HG03354 (cell line): ENCODE results near the gene TMEM151B.

ENCODE experiments used
- ATAC-seq: cut with Tn5 transposase; IDR thresholded peaks from one replicate; pipeline ENCODE4 v1.9.1; 2021; ENCODE audit warnings: mild to moderate bottlenecking; ENCODE audit not compliant: unreplicated experiment, poor library complexity, severe bottlenecking

Gene TMEM151B

DNA sequence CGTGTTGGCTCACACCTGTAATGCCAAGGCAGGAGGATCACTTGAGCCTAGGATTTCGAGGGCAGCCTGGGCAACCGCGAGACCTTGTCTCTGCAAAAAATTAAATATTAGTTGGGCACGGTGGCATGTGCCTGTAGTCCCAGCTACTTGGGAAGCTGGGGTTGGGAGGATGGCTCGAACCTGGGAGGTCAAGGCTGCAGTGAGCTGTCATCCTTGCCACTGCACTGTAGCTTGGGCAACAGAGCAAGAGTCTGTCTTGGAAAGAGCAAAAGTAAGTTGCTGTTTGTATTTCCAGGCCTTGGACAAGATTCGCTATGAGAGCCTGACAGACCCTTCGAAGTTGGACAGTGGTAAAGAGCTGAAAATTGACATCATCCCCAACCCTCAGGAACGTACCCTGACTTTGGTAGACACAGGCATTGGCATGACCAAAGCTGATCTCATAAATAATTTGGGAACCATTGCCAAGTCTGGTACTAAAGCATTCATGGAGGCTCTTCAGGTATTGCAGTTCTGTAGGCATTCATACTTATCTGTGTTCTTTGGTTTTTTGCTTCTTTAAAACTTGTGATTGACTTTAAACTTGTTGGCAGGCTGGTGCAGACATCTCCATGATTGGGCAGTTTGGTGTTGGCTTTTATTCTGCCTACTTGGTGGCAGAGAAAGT is 21.0 kb upstream of the TMEM151B start:
- no peak for ATAC-seq

DNA sequence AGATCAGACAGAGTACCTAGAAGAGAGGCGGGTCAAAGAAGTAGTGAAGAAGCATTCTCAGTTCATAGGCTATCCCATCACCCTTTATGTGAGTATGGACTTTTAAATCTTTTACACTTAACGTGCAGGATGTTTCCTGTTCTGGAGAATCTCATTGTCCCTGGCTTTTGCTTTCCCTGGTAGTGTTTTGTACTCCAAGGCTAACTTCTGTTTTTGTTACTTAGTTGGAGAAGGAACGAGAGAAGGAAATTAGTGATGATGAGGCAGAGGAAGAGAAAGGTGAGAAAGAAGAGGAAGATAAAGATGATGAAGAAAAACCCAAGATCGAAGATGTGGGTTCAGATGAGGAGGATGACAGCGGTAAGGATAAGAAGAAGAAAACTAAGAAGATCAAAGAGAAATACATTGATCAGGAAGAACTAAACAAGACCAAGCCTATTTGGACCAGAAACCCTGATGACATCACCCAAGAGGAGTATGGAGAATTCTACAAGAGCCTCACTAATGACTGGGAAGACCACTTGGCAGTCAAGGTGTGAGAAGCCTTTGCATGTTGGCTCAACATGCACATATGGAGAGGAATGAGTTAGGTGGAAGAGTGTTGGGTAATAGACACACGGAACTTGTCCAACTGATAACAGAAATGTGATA is 20.1 kb upstream of the TMEM151B start:
- no peak for ATAC-seq

DNA sequence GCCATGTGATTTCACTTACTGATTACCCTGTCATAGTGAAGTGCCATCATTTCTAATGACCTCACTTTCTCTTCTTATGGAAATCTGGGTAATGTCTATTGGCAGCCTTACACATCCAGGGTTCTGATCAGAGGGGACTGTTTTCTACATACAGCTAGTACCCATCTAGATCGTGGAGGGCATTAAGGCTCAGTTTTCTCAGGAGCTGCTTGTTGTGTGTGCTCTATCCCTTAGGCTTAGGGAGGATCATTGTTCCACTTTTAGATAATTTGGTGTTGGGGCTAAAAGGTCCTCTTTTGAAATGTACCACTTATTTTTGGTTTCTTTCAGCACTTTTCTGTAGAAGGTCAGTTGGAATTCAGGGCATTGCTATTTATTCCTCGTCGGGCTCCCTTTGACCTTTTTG is 19.5 kb upstream of the TMEM151B start:
- no peak for ATAC-seq

DNA sequence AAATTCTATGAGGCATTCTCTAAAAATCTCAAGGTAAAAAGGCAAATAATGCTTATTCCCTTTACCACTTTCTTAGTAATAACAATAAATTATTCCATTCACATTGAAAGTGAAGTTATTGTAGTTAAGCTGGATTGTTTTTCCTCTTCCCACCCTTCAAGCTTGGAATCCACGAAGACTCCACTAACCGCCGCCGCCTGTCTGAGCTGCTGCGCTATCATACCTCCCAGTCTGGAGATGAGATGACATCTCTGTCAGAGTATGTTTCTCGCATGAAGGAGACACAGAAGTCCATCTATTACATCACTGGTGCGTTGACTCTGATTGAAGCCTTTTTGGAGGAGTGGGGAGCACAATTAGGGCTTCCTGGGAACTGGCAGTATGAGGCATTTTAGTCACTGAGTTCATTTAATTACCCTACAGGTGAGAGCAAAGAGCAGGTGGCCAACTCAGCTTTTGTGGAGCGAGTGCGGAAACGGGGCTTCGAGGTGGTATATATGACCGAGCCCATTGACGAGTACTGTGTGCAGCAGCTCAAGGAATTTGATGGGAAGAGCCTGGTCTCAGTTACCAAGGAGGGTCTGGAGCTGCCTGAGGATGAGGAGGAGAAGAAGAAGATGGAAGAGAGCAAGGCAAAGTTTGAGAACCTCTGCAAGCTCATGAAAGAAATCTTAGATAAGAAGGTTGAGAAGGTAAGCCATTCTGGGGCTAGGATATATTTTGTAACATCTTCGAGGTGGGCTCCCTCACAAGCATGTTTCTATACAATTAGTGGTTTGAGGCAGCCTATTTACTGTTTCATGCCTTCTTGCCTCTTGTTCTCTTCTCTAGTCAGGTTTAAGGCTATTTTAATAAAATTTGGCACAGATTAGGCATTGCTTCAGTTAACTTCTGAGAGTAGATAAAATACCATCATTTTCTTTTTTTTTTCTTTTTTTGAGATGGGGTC is 18.4 kb upstream of the TMEM151B start:
- ATAC-seq = no peak

DNA sequence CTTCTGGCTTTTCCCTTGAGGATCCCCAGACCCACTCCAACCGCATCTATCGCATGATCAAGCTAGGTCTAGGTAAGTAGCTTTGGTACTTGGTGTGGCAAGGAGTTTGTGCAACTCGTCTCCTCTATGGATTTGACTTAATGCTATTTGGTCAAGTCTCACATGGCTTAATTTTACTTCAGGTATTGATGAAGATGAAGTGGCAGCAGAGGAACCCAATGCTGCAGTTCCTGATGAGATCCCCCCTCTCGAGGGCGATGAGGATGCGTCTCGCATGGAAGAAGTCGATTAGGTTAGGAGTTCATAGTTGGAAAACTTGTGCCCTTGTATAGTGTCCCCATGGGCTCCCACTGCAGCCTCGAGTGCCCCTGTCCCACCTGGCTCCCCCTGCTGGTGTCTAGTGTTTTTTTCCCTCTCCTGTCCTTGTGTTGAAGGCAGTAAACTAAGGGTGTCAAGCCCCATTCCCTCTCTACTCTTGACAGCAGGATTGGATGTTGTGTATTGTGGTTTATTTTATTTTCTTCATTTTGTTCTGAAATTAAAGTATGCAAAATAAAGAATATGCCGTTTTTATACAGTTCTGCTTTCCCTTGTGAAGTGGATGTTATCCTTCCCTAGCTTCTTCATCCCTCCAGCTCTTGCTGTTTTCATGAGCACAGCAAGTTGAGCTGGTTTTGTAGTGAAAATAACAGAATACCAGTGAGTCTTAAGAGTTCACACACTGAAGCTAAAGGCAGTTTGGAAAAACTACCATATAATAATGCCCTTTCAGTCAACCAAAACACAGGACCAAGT is 16.7 kb upstream of the TMEM151B start:
- no peak for ATAC-seq

DNA sequence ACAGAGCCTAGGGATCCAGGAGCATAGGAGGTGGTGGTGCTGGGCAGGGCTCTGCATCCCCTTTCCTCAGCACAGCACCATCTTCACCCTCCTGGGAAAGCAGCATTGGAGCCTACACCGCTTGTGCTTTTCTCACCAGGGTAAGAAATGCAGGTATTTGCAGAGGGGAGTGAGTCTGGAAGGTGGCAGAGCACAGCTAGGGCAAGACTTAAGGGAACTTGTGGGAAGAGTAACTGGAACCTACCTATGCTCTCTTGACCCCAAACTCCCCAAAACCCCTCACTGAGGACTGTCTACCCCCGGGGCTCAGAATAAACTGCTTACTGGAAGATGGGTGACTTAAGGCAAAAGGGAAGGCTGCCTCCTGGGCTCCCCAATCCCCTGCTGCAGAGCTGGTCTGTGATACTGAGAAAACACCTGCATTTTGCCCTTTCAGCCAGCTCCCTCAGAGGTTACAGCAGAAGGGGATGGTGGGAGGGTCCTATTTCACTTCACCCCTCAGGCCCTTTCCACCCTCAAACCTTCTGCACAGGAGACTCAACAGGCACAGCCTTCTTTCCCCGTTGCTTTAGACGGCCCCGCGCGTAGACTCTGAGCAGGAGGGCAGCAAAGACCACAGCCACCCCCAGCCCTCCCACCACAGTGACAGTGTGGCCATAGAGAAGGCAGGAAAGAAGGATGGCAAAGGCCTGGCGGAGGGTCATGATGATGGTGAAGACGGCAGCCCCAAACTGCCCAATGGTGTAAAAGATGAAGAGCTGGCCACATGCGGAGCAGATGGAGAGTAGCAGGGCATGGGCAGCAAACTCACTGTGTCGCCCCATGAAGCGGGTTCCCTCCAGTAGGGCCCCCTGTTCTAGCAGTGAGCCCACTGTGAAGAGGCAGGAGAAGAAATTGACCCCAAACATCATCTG is 15.8 kb upstream of the TMEM151B start:
- ATAC-seq = no peak

DNA sequence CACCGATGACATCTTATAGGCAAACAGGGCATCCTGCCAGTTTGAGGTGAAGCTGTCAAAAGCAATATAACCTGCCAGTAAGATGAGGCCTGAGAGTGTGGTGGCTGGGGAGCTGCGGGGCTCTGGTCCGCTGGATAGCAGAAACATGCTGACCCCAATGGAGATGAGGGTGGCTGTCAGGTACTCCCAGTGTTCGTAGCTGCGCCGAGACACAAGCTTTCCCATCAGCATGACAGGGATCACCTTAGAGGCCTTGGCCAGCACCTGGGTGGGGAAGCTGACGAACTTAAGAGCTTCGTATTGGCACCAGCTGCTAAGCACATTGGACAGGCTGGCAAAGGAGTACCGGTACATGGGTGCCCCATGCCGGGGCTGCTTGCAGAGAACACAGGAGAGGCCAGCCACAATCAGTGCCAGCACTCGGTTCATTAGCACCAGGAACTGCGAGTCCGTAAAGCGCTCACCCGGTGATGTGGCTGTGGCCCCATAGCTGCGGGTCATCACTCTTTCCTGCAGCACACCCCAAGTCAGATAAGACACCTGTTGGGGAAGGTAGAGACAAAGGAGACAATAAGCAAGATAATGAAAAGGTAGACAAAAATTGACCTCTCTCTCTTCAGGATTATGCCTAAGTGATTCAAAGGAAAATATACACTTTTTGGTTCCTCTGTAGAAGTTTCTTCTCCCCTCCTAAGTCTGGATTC is 15.0 kb upstream of the TMEM151B start:
- no peak for ATAC-seq

DNA sequence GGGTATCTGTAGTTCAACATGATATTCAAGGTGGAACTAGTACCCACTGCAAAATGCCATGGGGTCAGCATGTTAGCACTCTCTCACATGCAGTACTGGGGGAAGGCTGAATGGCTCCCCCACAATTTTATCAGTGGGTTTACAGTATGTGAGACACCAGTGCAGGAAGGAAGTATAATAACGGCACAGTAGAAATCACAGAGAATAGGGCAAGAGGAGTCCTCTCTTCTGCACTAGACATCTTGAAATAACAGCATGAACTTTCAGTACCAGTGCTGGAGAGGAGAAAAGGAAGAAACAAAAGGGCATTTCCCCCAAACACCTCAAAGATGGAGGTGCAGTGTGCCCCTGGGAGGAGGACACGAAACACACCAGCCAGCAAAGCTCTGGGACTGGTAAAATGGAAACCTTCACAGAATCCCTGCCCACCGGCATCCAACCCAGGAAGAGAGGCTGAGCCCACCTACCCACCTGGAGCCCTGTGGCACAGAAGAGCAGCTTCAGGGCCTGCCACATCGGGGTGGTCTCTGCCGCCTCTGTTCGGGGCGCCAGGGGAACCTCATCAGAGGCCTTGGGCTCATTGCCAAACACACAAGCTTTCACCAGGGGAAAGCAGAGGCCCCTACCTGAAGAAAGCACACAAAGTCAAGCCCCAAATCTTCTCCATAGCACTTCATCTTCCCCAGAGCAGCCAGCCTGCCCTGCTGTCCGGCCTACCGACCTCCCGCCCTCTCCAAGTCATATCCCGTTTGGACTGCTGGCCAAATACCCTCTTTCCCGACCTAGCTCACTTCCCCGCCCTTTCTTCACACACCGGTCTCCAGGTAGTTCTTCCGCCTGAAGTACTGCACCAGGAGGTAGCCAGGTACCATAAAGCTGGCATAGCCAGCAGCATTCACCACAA is 14.1 kb upstream of the TMEM151B start:
- no peak for ATAC-seq

DNA sequence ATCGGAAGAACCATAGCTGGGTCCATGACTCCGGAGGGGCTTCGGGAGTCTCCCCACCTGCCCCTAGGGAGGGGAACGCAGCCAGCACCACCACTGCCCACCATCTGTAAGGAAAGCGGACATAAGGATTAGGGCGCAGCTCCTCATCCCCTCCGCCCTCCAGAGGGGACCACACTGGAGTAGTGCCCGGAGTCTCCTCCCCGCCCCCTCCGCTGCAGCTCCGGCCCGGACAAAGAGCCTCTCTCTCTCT is 13.6 kb upstream of the TMEM151B start:
- ATAC-seq = no peak

DNA sequence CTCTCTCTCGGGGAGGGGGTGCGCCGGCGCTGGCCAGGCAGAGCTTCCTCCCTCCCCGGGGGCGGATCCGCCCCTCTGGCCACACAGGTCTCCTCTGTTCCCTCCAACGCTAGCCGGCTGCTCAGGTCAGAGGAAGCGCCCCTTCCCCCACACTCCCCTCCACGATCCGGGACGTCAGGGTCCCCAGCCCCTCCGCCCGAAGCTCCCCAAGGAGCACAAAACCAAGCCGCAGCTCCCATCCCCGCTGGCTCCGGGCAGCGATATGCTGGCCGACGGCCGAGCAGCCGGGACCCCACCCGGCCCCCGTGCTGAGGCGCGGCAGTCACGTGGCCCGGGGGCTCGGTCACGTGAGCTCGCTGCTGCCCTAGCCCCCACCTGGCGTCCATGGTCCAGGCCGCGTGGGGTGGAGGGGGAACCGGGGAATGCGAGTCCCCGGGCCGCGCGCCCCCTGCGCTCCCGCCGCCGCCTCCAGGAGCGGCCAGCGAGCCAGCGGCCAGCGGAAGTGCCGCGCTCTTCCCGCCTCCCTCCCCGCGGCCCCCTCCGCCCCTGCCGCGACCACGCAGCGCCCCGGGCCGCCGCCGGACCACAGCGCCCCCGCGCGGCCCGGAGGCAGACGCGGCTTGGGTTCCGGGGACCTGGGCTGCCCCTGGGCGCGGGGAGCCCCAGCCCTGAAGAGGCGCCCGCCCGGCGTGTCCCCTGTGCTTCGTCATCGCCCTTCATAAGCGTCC is 13.1 kb upstream of the TMEM151B start, which contains the start of gene SLC35B2:
Gene SLC35B2, minus strand, starts transcription at position 504 of the 728 bp plus-strand sequence. Its CDS starts 118 bp downstream, at position 386.
- ATAC-seq = peak; percentile 58

DNA sequence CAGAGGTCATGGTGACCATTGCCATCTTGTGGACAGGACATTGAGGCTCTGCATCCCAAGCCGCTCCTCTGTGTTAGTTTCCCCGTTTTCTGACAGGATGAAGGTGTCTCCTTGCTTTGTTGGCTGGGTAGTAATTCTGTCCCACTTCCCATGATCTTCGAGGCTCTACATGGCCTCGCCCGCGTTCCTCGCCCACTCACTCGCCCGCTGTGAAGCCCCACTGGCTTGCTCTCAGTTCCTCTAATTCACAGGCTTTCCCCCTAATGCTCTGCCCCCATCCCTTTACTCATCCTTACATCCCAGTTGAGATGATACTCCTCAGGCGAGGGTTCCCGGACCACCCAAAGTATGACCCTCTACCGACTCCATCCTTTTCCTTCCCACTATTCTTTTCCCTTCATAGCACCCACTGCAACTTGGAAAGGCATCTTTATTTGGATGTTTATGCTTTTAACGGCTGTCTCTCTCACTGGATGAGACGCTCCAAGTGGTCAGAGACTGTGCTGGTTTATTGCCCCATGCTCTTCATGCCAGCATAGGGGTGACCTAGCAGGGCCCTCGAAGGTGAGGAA is 12.4 kb upstream of the TMEM151B start:
- ATAC-seq = no peak

DNA sequence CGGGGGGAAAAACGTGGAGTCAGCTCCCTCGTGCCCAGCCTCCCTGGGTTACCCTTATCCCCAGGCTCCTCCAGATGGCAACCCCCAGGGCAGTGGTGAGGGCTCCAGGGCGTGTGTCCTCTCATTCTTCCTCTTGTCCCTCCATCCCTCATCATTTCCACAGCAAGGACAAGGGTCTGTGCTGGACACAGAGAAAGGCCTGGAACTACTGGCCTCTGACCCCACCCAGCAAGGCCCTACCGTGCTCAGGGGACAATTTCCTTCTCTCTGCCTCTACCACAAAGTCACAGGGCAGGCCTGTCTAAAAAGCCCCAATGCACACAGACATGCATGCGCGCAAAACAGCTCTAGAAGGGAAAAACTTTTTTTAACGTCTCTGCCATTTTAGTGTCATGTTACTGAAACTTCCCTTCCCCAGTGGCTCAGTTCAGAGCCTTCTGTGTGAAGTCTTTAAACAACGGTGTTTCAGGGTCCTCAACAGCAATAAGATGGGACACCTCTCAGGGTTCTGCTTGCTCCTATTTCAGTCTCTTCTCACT is 11.9 kb upstream of the TMEM151B start:
- ATAC-seq = no peak

DNA sequence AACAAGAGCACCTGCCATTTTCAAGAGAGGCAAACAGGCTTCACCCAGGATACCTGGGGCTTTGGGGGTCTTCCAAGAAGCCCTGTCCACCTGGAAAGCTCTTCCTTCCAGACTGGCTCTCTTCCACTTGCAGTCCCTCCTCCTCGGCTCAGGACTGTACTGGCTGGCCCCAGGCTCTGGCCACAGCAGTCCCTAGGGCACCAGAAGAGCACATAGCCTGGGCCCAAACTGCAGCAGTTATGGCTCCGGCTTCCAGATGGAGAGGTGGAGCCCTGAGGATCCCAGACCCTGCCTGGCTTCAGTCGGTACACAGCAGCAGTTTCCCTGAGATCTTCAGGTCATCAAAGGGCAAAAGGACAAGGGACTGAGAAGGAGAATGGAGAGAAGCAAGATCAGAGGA is 11.3 kb upstream of the TMEM151B start:
- ATAC-seq = no peak

DNA sequence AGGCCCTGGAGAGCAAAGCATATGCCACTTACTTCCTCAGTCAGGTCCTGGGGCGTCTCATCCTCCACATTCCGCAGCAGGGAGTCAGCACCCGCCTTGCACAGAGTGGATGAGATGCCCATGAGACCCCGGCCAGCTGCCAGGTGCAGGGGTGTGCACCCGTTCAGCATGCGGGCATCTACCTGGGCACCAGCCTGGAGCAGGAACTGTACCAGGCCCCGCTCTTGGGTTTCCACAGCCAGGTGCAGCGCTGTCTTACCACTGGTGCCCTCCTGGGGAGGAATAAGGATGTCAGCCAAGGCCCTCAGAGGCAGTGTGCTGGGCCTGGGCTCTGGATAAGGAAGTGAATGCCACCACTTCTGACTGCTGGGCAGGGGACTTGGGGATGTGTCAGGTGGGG is 10.2 kb upstream of the TMEM151B start:
- no peak for ATAC-seq

DNA sequence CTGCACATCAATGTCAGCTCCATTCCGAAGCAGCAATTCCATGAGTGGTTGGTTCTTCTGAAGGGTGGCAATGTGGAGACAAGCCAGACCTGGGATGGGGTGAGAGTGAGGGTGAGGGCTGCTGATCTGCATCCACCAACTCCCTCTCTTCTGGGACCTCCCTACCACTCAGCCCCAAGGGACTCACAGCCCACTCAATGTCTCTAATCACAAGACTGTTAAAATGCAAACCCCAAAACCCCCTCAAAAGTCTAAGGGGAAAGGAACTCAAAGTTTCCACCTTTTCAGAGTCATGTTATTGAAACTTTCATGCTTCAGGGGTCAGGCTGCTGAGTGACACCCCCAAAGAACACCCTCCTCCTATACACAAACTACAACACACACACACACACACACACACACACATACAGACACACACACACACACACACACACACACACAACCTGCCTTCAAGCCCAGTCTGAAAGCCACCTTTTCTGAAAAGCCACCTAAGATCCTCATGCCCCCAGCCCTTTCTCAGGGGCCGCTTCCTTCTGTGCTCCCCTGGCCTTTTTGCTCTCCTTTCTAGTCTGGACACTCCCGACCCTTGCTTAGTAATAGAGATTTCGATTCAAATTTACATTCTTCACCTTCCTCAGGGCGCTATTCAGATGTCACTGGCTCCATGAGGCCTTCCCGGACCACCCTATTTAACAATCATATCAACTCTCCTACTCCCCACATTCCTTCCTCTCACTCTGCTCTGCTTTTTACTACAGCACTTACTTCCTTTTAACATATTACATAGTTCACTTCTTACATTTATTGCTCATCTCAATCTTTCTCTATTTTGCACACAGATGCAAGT is 9.6 kb upstream of the TMEM151B start:
- no peak for ATAC-seq
